SKM-1 (cell line): ENCODE data around the gene SOAT2.
"Not testable (repeated sequence)": the region's sequence is repeated elsewhere in the genome, so short reads cannot be mapped to it uniquely, and the experiment has no call there.

Experiments used
- DNase-seq: peaks from one replicate; lab custom pipeline; 2025; ENCODE audit not compliant: unreplicated experiment; lab: John Stamatoyannopoulos, UW

Gene SOAT2

GRCh38 chr12:53101931-53102781 is 1.1 kb upstream of the SOAT2 start:
- DNase-seq: no peak

DNA sequence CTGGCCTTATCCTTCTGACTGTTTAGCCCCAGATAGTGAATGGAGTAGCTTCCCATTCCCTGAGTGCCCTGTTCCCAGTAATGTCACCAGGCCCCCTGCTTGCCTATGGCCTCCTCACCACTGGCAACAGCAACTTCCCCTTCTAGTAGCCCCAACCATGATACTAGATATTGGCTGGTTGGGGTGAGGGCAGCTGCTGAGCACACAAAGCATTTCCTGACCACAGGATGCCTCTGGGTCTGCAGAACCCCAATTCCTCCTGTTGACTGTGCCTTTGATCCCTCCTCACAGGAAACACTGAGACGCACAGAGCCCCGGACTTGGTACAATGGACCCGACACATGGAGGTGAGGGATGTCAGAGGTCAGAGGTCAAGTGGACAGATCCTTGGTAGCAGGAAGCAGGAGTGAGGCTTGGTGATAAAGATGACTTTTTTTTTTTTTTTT is 597 bp downstream of the SOAT2 start:
- DNase-seq: peak; percentile 36

DNA sequence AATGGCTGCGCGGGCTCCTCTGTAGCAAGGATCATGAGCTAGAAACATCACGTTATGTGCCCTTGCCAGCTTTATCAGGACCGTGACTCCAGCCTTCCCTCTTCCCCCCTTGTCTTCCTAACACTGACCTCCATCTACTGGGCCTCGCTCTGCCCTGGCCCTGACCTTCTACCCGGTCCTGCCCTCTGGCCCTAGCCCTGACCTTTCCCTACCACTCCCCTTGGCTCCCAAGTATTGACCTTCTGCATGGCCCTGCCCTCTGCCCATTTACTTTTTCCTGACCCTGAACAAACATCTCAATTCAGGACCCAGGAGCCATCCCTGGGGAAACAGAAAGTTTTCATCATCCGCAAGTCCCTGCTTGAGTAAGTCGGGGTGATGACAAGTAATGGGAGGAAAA is 2.0 kb downstream of the SOAT2 start:
- DNase-seq: no peak

DNA sequence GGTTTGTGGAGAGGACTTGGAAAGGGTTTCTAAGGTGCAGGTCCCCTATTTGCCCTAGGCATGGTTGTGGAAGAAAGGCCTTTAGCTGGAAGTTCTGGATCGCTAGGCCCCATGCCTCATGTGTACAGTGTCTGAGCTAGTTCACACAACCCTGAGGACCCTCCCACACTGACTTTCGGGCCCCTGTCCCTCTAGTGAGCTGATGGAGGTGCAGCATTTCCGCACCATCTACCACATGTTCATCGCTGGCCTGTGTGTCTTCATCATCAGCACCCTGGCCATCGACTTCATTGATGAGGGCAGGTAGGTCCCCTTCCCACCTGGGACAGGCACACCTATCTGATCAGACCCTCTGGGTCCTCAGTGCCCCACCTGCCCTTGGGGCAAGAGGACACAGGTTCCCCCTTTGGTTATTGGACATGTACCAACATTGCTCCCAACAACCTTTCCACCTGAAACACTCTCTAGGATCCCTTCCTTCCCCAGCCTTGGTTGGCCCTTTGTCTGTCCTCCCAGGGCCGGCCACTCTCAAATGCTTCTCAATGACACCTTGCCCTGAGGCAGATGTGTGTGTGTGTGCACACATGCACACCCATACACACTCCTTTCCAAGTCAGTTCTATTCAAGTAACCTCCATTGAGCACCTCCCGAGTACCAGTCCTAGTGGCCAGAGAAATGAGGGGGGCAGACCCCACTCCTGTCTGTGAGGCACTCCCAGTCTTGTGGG is 2.6 kb downstream of the SOAT2 start:
- DNase-seq: no peak

- no peak for DNase-seq
These were observed 3.8 kb downstream of the SOAT2 start for GRCh38 chr12:53107122-53107521.

- DNase-seq: not testable (repeated sequence)
These were observed 9.1 kb downstream of the SOAT2 start for GRCh38 chr12:53112431-53112830.

DNA sequence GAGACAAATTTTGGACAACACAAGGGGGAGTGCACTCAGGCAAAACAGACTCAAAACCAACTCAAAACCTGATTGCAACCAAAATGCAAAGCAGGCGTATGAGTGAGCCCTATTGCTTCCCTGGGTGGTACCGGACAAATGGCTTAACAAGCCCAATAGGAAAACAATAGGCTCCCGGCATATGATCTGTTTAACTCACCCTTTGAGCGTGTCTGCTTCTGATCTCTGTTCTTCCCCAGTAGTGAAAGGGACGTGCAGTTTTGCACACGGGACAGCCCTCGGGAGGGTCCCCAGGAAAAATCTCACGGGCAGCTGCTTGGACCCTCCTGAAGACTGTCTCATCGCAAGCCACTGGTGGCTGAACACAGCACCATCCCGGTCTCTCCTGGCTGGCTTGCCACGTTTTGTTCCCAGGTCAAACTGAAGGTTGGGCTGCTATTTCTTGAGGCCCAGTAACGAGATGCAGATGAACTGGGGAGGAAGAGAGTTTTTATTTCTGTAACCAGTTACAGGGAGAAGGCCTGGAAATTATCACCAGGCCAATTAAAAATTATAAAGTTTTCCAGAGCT is 9.9 kb downstream of the SOAT2 start:
- DNase-seq: no peak

GRCh38 chr12:53113951-53114350 is 10.7 kb downstream of the SOAT2 start:
- DNase-seq: no peak

DNA sequence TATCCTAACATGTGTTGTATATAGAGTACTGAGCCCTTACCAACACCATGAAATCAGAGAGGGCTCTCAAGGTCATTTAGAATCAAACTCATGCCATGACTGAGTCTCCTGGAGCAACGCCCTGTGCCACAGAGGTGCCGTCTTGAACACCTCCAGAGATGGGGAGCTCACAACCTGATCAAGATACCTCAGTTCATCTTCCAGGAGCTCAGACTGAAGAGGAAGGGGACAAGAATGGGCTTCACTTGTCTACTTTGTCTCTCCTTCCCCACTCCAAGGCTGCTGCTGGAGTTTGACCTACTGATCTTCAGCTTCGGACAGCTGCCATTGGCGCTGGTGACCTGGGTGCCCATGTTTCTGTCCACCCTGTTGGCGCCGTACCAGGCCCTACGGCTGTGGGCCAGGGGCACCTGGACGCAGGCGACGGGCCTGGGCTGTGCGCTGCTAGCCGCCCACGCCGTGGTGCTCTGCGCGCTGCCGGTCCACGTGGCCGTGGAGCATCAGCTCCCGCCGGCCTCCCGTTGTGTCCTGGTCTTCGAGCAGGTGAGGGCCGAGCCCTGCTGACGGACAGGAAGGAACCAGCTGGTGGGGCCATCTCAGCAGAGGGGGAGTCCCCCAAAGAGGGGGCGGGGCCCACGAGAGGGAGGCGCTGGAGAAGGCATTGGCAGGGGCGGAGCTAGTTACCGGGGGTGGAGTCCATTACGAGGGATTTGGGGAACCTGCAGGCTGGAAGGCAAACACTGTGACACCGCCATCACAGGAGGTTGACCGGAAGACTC is 12.0 kb downstream of the SOAT2 start:
- no peak for DNase-seq

GRCh38 chr12:53115891-53116648 is 12.8 kb downstream of the SOAT2 start:
- DNase-seq: no peak

- DNase-seq: no peak
These were observed 15.5 kb downstream of the SOAT2 start for GRCh38 chr12:53118751-53119300.

DNA sequence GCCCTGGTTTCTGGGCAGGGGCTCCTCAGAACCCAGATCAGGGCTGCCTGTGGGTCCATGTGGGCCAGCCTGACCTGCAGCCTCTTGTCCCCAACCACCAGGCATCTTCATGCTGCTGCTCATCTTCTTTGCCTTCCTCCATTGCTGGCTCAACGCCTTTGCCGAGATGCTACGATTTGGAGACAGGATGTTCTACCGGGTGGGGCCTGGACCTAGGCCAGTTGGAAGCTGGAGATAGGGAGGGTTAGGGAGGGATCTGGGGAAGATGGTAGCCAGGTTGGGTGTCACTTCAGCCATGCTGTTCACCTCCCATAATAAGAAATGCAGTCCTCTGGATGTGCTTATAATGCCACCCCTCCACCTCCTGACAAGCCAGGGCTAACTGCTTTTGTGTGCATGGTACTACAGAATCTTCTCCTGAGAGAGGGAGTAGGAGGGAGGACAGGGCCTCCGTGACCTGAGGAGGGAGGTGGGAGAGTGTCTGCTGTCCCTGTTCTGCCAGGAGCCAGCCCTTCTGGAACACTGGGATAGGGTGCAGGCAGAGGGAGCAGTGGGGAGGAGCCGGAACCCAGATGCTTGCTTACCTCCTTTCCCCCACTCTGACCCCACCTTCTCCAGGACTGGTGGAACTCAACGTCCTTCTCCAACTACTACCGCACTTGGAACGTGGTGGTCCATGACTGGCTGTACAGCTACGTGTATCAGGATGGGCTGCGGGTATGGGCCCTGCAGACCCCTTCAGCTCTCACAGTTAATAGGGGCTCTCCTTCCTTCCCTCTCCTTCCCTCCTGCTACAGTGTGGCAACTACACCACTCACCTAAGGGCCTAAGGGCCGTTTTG is 17.6 kb downstream of the SOAT2 start:
- DNase-seq: no peak

GRCh38 chr12:53122961-53123468 is 19.7 kb downstream of the SOAT2 start:
- DNase-seq: no peak

GRCh38 chr12:53123578-53124351 is 20.5 kb downstream of the SOAT2 start:
- no peak for DNase-seq

- DNase-seq: no peak
These were observed 21.1 kb downstream of the SOAT2 start for GRCh38 chr12:53124352-53124723.

DNA sequence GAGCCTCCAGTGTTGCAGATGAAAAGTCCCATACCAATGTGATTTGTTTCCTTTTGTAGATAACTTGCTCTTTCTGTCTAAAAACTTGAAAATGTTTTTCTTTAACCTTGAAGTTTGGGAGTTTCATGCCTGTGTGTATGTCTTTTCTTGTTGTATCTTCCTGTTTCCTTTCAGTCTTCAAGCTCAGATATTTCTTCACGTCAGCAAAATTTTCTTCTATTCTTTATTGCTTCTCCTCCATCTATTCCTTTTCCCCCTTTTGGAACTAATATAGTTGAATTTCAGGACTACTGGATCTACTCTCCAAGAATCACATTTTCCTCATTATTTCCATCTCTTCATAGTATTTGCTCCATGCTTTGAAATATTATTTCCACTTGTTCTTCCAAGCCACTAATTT is 23.9 kb downstream of the SOAT2 start:
- DNase-seq: no peak

DNA sequence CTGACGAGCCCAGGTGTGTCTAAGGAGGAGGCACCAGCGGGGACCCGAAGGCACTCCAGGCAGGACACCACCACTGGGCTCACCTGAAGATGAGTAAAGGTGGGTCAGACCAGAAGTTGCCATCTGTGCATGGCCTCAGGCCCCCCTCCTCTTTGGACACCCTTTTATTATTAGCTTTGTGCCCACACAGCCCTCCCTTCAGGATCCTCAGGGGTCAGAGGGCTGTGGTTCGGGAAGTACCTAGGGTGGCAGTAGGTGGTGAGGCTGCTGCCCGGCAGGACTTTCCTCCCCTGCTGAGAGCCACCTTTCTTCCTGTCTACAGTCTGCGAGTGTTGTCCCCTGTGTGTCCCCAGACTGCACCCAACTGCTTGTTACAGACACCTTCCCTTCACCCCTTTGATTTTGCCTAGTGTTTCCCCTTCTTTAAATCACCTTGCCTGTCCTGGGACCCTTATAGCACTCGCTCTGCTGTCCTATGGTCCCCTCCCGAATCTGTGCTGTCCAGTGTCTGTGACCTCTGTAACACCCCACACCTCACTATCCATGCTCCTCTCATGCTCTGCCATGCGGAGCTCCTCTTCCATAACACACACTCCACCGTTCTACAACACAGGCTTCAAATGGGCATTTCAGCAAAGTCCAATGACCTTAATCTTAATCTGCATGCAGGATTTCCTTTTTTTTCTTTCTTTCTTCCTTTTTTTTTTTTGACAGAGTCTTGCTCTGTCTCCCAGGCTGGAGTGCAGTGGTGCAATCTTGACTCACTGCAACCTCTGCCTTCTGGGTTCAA is 25.7 kb downstream of the SOAT2 start:
- DNase-seq: no peak

- DNase-seq: no peak
These were observed 28.6 kb downstream of the SOAT2 start for GRCh38 chr12:53131844-53132243.
